Measurements from ENCODE around the gene JAM3.

DNA sequence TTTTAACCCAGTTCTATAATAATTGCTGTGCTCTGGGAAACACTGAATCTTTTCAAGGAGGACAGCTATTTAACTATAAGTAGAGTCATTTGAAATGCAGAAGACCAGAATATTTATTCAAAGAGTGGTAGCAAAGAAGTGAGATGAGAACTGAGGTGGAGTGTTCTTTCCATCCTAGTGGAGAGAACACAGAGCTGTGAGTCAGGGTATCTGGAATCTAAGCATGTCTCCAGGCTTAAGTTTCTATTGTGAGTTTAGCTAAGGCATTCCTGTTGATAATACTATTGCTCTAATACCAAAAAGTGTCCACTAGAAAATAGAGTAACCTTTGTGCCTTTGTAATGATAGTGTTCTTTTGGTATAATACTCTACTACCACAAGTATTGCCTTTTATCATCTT is 32.4 kb downstream of the JAM3 start:
- TF ChIP-seq, protein P1, sequence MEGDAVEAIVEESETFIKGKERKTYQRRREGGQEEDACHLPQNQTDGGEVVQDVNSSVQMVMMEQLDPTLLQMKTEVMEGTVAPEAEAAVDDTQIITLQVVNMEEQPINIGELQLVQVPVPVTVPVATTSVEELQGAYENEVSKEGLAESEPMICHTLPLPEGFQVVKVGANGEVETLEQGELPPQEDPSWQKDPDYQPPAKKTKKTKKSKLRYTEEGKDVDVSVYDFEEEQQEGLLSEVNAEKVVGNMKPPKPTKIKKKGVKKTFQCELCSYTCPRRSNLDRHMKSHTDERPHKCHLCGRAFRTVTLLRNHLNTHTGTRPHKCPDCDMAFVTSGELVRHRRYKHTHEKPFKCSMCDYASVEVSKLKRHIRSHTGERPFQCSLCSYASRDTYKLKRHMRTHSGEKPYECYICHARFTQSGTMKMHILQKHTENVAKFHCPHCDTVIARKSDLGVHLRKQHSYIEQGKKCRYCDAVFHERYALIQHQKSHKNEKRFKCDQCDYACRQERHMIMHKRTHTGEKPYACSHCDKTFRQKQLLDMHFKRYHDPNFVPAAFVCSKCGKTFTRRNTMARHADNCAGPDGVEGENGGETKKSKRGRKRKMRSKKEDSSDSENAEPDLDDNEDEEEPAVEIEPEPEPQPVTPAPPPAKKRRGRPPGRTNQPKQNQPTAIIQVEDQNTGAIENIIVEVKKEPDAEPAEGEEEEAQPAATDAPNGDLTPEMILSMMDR (IDR thresholded peaks at IDR 0.05) = no peak
- no peak for TF ChIP-seq EZH2 (IDR thresholded peaks at IDR 0.05; ENCODE audit: borderline replicate concordance, insufficient read depth, low read depth, low read length, poor library complexity, severe bottlenecking)

All from B cell (primary cell).